ENCODE measurements around the gene HMCES.

The HMCES gene

DNA sequence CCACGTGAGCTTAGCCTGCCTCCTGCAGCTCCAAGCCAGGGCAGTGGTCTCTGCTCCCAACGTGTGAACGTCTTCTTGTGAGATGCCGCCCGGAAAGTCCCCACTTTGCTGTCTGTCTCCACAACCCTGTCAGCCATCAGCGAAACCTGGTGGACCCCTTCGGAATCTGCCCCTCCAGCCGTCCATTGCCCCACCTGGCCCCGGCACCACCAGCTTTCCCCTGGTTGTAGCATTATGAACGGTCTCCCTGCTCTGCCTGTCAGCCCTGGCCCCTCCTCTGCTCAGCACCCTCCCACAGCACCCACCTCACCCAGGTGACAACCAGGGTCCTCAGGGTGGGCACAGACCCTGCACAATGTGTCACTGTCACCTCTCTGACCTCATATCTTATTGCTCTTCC is 71.1 kb downstream of the HMCES start:
- DNase-seq: no peak

DNA sequence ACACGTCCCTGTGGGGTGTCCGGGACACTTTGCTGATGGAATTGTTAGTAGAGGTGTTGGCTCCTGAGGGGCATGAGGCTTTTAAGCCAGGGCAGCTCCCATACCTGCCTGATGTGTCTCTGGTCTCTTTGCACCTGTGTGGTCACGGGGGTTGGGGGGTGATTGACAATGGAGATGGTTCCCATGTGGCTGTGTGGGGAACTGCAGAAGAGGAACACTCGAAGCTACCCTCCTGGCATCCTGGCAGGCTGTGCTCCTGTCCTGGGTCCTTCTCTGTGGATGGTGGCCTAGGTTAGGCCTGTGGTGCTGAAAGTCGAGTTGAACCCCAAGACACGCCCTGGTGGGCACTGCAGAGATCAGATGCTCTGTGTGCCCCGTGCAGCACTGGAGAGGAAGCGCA is 73.4 kb downstream of the HMCES start:
- DNase-seq: no peak

DNA sequence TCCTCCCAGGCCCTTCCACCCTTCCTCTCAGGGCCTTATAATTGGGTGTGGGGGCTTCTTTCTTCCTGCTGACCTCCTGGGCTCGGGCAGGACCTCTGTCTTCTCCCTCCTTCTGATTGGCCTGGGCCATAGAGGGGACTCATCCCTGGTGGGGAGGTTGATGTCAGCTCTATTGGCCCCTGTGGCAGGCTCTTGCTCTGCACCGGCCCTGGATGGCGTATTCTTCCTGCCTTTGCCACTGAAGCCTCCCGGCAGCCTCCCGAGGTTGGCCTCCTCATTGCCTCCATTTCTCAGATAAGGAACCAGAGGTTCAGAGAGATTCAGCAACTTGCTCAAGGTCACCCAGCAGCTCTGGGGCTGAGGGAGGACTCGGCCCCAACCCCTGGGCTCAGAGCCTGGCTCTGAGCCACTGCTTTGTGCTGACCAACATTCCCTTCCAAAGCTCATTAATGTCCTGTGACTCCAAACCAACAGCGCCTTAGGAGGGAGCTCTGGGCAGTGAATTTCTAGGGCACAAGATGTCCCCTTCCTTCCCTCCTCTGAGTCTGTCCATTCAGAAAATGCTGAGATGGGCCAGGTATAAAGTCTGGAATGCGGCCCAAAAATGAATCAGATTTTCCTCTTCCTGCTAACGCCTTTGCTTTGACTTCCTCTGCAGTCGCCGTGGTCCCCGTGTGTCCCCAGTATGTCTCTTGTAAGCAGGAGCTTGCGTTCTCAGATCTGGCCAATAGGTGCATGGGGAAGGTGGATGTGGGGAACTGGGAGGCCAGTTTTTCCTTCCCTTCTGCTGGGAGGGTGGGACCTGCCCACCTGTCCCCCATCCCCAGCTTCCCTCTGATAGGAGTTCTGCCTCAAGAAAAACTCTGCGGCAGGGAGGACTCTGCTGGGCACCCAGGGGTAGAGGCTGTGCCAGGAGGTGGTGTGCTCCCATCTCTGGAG is 74.2 kb downstream of the HMCES start:
- DNase-seq: no peak

DNA sequence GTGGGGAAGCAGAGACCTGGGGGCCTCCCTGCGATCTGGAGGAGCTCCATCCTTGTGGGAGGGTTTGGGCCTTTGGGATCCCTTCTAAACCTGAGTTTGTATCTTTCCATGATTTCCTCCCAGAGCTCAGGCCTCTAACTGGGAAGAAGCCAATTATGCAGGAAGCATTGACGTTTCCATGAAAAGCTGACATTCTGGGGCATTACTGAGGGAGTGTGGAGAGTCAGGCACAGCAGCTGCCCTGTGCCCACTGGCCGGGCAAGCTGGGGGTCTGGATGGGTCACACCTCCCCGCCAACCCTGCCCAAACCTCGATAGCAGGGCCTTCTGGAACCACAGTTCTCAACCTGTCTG is 74.9 kb downstream of the HMCES start:
- no peak for DNase-seq
